ENCODE data around the gene CHAD.
"Not testable (repeated sequence)": the region's sequence is repeated elsewhere in the genome, so short reads cannot be mapped to it uniquely, and the experiment has no call there.

Gene CHAD

GRCh38 chr17:50472761-50473161, 4.1 kb upstream of the CHAD start:
- DNase-seq: not testable (repeated sequence)

- DNase-seq: no peak
Observed at GRCh38 chr17:50472286-50472685, 3.6 kb upstream of the CHAD start.

GRCh38 chr17:50471009-50471905, 2.6 kb upstream of the CHAD start:
- no peak for DNase-seq

- DNase-seq: peak; percentile 71
Observed at GRCh38 chr17:50470426-50470825, 1.7 kb upstream of the CHAD start.

- DNase-seq: no peak
Observed at GRCh38 chr17:50469671-50470305, 1.1 kb upstream of the CHAD start.

- no peak for DNase-seq
Observed at GRCh38 chr17:50469208-50469605, 527 bp upstream of the CHAD start.

- DNase-seq: no peak
Observed at GRCh38 chr17:50467855-50468303, 801 bp downstream of the CHAD start.

- no peak for DNase-seq
Observed at GRCh38 chr17:50467114-50467854, 1.4 kb downstream of the CHAD start.

- no peak for DNase-seq
Observed at GRCh38 chr17:50466371-50467113, 2.1 kb downstream of the CHAD start.

- no peak for DNase-seq
Observed at GRCh38 chr17:50465635-50466034, 3.0 kb downstream of the CHAD start.

- DNase-seq: no peak
Observed at GRCh38 chr17:50465171-50465570, 3.5 kb downstream of the CHAD start.

- no peak for DNase-seq
Observed at GRCh38 chr17:50464736-50465135, 3.9 kb downstream of the CHAD start.

GRCh38 chr17:50464121-50464520, 4.6 kb downstream of the CHAD start:
- no peak for DNase-seq

- DNase-seq: no peak
Observed at GRCh38 chr17:50462446-50462845, 6.2 kb downstream of the CHAD start.

- DNase-seq: no peak
Observed at GRCh38 chr17:50461550-50462132, 7.0 kb downstream of the CHAD start.

- DNase-seq: no peak
Observed at GRCh38 chr17:50460831-50461526, 7.7 kb downstream of the CHAD start.

- peak; percentile 96 for DNase-seq
Observed at GRCh38 chr17:50459756-50460155, 8.9 kb downstream of the CHAD start.

GRCh38 chr17:50458701-50459676, 9.7 kb downstream of the CHAD start:
- no peak for DNase-seq

GRCh38 chr17:50458270-50458669, 10.4 kb downstream of the CHAD start:
- no peak for DNase-seq

- no peak for DNase-seq
Observed at GRCh38 chr17:50457621-50458020, 11.1 kb downstream of the CHAD start.

- DNase-seq: no peak
Observed at GRCh38 chr17:50453901-50454300, 14.8 kb downstream of the CHAD start.

Data from NCI-H2171 (cell line).